ENCODE data around the gene C19orf25. TPM values are rescaled to one million over a fixed set of nuclear protein-coding genes. Genes with fewer than 3 reads are reported as not detected.

C19orf25 gene
- total and polyA plus RNA-seq, 2 of the 13 experiments (the other 11 are each of a cell fraction or from before 2014, with no cell fraction given) = 14.2 to 32.4 TPM

- TF ChIP-seq, protein P1, sequence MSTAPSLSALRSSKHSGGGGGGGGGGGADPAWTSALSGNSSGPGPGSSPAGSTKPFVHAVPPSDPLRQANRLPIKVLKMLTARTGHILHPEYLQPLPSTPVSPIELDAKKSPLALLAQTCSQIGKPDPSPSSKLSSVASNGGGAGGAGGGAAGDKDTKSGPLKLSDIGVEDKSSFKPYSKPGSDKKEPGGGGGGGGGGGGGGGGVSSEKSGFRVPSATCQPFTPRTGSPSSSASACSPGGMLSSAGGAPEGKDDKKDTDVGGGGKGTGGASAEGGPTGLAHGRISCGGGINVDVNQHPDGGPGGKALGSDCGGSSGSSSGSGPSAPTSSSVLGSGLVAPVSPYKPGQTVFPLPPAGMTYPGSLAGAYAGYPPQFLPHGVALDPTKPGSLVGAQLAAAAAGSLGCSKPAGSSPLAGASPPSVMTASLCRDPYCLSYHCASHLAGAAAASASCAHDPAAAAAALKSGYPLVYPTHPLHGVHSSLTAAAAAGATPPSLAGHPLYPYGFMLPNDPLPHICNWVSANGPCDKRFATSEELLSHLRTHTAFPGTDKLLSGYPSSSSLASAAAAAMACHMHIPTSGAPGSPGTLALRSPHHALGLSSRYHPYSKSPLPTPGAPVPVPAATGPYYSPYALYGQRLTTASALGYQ (CRISPR knock-in tag; IDR thresholded peaks at IDR 0.05) = peak; percentile 62; the same call in 1 of the 2 replicates
- TF ChIP-seq ATF7-NPFF (CRISPR knock-in tag; IDR thresholded peaks at IDR 0.05; ENCODE audit: low read depth) (peak; percentile 64), ZNF18 (CRISPR knock-in tag; IDR thresholded peaks at IDR 0.05; ENCODE audit: insufficient replicate concordance) (no peak), ARNT2 (CRISPR knock-in tag; IDR thresholded peaks at IDR 0.05; ENCODE audit: low read depth) (peak; percentile 65), ZHX2 (IDR thresholded peaks at IDR 0.05; ENCODE audit: low read depth) (no peak), ZHX2 (CRISPR knock-in tag; IDR thresholded peaks at IDR 0.05; ENCODE audit: borderline replicate concordance) (no peak), SMAD3 (CRISPR knock-in tag; IDR thresholded peaks at IDR 0.05) (peak; percentile 45; the same call in 1 of the 2 replicates), ZKSCAN8 (CRISPR knock-in tag; IDR thresholded peaks at IDR 0.05; ENCODE audit: borderline replicate concordance) (no peak; the same call in 1 of the 2 replicates), HBP1 (CRISPR knock-in tag; IDR thresholded peaks at IDR 0.05; ENCODE audit: low read depth) (peak; percentile 87), IRF2 (CRISPR knock-in tag; IDR thresholded peaks at IDR 0.05) (peak; percentile 27; the same call in 1 of the 2 replicates), ZNF501 (CRISPR knock-in tag; IDR thresholded peaks at IDR 0.05) (no peak; the same call in 1 of the 2 replicates), ZNF234 (CRISPR knock-in tag; conservative IDR thresholded peaks at IDR 0.05) (no peak), MED1 (CRISPR knock-in tag; IDR thresholded peaks at IDR 0.05) (0 out of 2 replicates have a peak, but pooled peaks have one; percentile 13), ZNF782 (CRISPR knock-in tag; IDR thresholded peaks at IDR 0.05; ENCODE audit: borderline replicate concordance) (0 out of 2 replicates have a peak, but pooled peaks have one; percentile 14)
- TF ChIP-seq, protein P2, sequence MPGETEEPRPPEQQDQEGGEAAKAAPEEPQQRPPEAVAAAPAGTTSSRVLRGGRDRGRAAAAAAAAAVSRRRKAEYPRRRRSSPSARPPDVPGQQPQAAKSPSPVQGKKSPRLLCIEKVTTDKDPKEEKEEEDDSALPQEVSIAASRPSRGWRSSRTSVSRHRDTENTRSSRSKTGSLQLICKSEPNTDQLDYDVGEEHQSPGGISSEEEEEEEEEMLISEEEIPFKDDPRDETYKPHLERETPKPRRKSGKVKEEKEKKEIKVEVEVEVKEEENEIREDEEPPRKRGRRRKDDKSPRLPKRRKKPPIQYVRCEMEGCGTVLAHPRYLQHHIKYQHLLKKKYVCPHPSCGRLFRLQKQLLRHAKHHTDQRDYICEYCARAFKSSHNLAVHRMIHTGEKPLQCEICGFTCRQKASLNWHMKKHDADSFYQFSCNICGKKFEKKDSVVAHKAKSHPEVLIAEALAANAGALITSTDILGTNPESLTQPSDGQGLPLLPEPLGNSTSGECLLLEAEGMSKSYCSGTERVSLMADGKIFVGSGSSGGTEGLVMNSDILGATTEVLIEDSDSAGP (CRISPR knock-in tag; IDR thresholded peaks at IDR 0.05; ENCODE audit: borderline replicate concordance) = peak; percentile 62; the same call in 1 of the 2 replicates
These were observed 11.5 kb upstream of the C19orf25 start, which contains the start of gene PCSK4 (continued) for GRCh38 chr19:1490311-1491113.
